OCI-LY1 (cell line): ENCODE results near the gene CD79B.

ENCODE experiments used
- CTCF ChIP-seq: fragments of 200-600 bp; sonication (generic), shearing (Covaris generic); IDR thresholded peaks from 2 replicates; pipeline ENCODE4 v1.5.1; 2017; ENCODE audit warnings: mild to moderate bottlenecking, antibody characterized with exemption, low read length, moderate library complexity, mixed read lengths
- EZH2 ChIP-seq: fragments of 200-600 bp; sonication (generic), shearing (Covaris generic); IDR thresholded peaks from 2 replicates; pipeline ENCODE4 v1.8.0; 2017; ENCODE audit warnings: borderline replicate concordance, mixed run types, mild to moderate bottlenecking, antibody characterized with exemption, low read length, moderate library complexity, mixed read lengths

- TF ChIP-seq CTCF (peak; percentile 41), EZH2 (no peak)
These were observed 11.6 kb upstream of the CD79B start for GRCh38 chr17:63943745-63944144.
